ENCODE results near the gene TNFRSF14.
A peak's percentile ranks its signal among the peaks of the same experiment; 100 is the strongest.

The TNFRSF14 gene

GRCh38 chr1:2556277-2556677, at the start of gene TNFRSF14:
TSS of gene TNFRSF14 (plus strand) at chr1:2556371. CDS start at chr1:2556665, 294 bp downstream.
- DNase-seq (ENCODE audit: low spot score) = peak; percentile 84

GRCh38 chr1:2506901-2507565, 49.1 kb upstream of the TNFRSF14 start:
- no peak for DNase-seq (ENCODE audit: low spot score)

- DNase-seq (ENCODE audit: low spot score) = no peak
Measured at GRCh38 chr1:2507744-2508155, 48.4 kb upstream of the TNFRSF14 start.

GRCh38 chr1:2508180-2508579, 48.0 kb upstream of the TNFRSF14 start:
- no peak for DNase-seq (ENCODE audit: low spot score)

GRCh38 chr1:2508751-2509150, 47.4 kb upstream of the TNFRSF14 start:
- no peak for DNase-seq (ENCODE audit: low spot score)

- DNase-seq (ENCODE audit: low spot score) = no peak
Measured at GRCh38 chr1:2509589-2509988, 46.6 kb upstream of the TNFRSF14 start.

- no peak for DNase-seq (ENCODE audit: low spot score)
Measured at GRCh38 chr1:2510366-2511155, 45.6 kb upstream of the TNFRSF14 start.

- no peak for DNase-seq (ENCODE audit: low spot score)
Measured at GRCh38 chr1:2512862-2513421, 43.2 kb upstream of the TNFRSF14 start.

GRCh38 chr1:2513939-2514652, 42.1 kb upstream of the TNFRSF14 start:
- DNase-seq (ENCODE audit: low spot score) = no peak

GRCh38 chr1:2514863-2515762, 41.1 kb upstream of the TNFRSF14 start:
- DNase-seq (ENCODE audit: low spot score) = no peak

- no peak for DNase-seq (ENCODE audit: low spot score)
Measured at GRCh38 chr1:2515763-2516080, 40.4 kb upstream of the TNFRSF14 start.

- DNase-seq (ENCODE audit: low spot score) = no peak
Measured at GRCh38 chr1:2516124-2516523, 40.0 kb upstream of the TNFRSF14 start.

GRCh38 chr1:2516946-2517345, 39.2 kb upstream of the TNFRSF14 start:
- DNase-seq (ENCODE audit: low spot score) = no peak

GRCh38 chr1:2517966-2518365, 38.2 kb upstream of the TNFRSF14 start:
- DNase-seq (ENCODE audit: low spot score) = no peak

- no peak for DNase-seq (ENCODE audit: low spot score)
Measured at GRCh38 chr1:2518528-2518927, 37.6 kb upstream of the TNFRSF14 start.

GRCh38 chr1:2519029-2519685, 37.0 kb upstream of the TNFRSF14 start:
- DNase-seq (ENCODE audit: low spot score) = no peak

- DNase-seq (ENCODE audit: low spot score) = no peak
Measured at GRCh38 chr1:2519729-2520128, 36.4 kb upstream of the TNFRSF14 start.

- no peak for DNase-seq (ENCODE audit: low spot score)
Measured at GRCh38 chr1:2520206-2520605, 36.0 kb upstream of the TNFRSF14 start.

GRCh38 chr1:2520806-2521205, 35.4 kb upstream of the TNFRSF14 start:
- no peak for DNase-seq (ENCODE audit: low spot score)

- DNase-seq (ENCODE audit: low spot score) = no peak
Measured at GRCh38 chr1:2522230-2522629, 33.9 kb upstream of the TNFRSF14 start.
